ENCODE results near the gene HSPA12A.

Gene HSPA12A

GRCh38 chr10:116694243-116694926, 48.0 kb downstream of the HSPA12A start:
- no peak for TF ChIP-seq CTCF (IDR thresholded peaks at IDR 0.05)
- peak overlapping the region; percentile 53 for H3K4me3 Mint-ChIP-seq
- no peaks in the 10 kb centered on the region for H3K9me3 Mint-ChIP-seq
- peaks cover 50% of the 10 kb centered on the region for H3K4me1 Mint-ChIP-seq
- no peaks in the 10 kb centered on the region for H3K36me3 Mint-ChIP-seq (ENCODE audit: low read depth)
- DNase-seq = peak; percentile 35
- H3K27me3 Mint-ChIP-seq (ENCODE audit: low read depth, poor library complexity) = peaks cover 66% of the 10 kb centered on the region
- H3K27ac Mint-ChIP-seq = no peak overlapping the region

- H3K36me3 Mint-ChIP-seq (ENCODE audit: low read depth) = no peaks in the 10 kb centered on the region
- no peak overlapping the region for H3K27ac Mint-ChIP-seq
- no peak for TF ChIP-seq CTCF (IDR thresholded peaks at IDR 0.05)
- H3K9me3 Mint-ChIP-seq = no peaks in the 10 kb centered on the region
- H3K4me1 Mint-ChIP-seq = peaks cover 70% of the 10 kb centered on the region
- DNase-seq = no peak
- H3K27me3 Mint-ChIP-seq (ENCODE audit: low read depth, poor library complexity) = peaks cover 65% of the 10 kb centered on the region
- no peak overlapping the region for H3K4me3 Mint-ChIP-seq
These were observed 50.1 kb downstream of the HSPA12A start for GRCh38 chr10:116692225-116692624.

- Mint-ChIP-seq H3K27me3 (ENCODE audit: low read depth, poor library complexity) (peaks cover 66% of the 10 kb centered on the region), H3K9me3 (no peaks in the 10 kb centered on the region), H3K4me3 (no peak overlapping the region), H3K27ac (no peak overlapping the region), H3K4me1 (peaks cover 70% of the 10 kb centered on the region), H3K36me3 (ENCODE audit: low read depth) (no peaks in the 10 kb centered on the region)
- TF ChIP-seq CTCF (IDR thresholded peaks at IDR 0.05) = no peak
- no peak for DNase-seq
These were observed 50.7 kb downstream of the HSPA12A start for GRCh38 chr10:116691635-116692034.

GRCh38 chr10:116690356-116691322, 51.7 kb downstream of the HSPA12A start:
- Mint-ChIP-seq H3K27ac (no peak overlapping the region), H3K27me3 (ENCODE audit: low read depth, poor library complexity) (peaks cover 59% of the 10 kb centered on the region), H3K36me3 (ENCODE audit: low read depth) (no peaks in the 10 kb centered on the region), H3K4me3 (no peak overlapping the region), H3K9me3 (no peaks in the 10 kb centered on the region), H3K4me1 (peaks cover 70% of the 10 kb centered on the region)
- DNase-seq = peak; percentile 41
- no peak for TF ChIP-seq CTCF (IDR thresholded peaks at IDR 0.05)

GRCh38 chr10:116689744-116690143, 52.6 kb downstream of the HSPA12A start:
- Mint-ChIP-seq H3K4me1 (peaks cover 64% of the 10 kb centered on the region), H3K27ac (no peak overlapping the region), H3K27me3 (ENCODE audit: low read depth, poor library complexity) (peaks cover 56% of the 10 kb centered on the region), H3K9me3 (no peaks in the 10 kb centered on the region), H3K4me3 (no peak overlapping the region), H3K36me3 (ENCODE audit: low read depth) (no peaks in the 10 kb centered on the region)
- DNase-seq = no peak
- TF ChIP-seq CTCF (IDR thresholded peaks at IDR 0.05) = no peak

Measured in nephron progenitor cell (in vitro differentiated cells).